Liver (tissue), 3 donors: ENCODE data around the gene ADAM19.

Experiments used
- CTCF ChIP-seq: fragments of 150-350 bp; IDR thresholded peaks from 2 replicates; pipeline ENCODE4 v1.5.1; 2017; ENCODE audit warnings: improper control_type of control experiment, low read depth, low read length; ENCODE audit not compliant: missing input control
- EGR1 ChIP-seq, 2 donors: IDR thresholded peaks; 2 replicates each; pipeline ENCODE4 v1.6.1; 2016 to 2018; ENCODE audit warnings: antibody characterized with exemption in 2 of 2, low read depth in 2 of 2
- FOXA1 ChIP-seq: IDR thresholded peaks from 2 replicates; pipeline ENCODE4 v1.6.1; 2016; ENCODE audit warnings: antibody characterized with exemption
- FOXA2 ChIP-seq: IDR thresholded peaks from 2 replicates; pipeline ENCODE4 v1.6.1; 2016; ENCODE audit warnings: antibody characterized with exemption
- JUND ChIP-seq, 2 donors: IDR thresholded peaks; 2 replicates each; pipeline ENCODE4 v1.6.1; 2016; ENCODE audit warnings: antibody characterized with exemption in 2 of 2
- MAX ChIP-seq: IDR thresholded peaks from 2 replicates; pipeline ENCODE4 v1.6.1; 2016; ENCODE audit warnings: antibody characterized with exemption
- RAD21 ChIP-seq, 2 donors: IDR thresholded peaks; 2 replicates each; pipeline ENCODE4 v1.6.1; 2016; ENCODE audit warnings: antibody characterized with exemption in 2 of 2, mild to moderate bottlenecking in 2 of 2
- REST ChIP-seq: IDR thresholded peaks from 2 replicates; pipeline ENCODE4 v1.6.1; 2016; ENCODE audit warnings: antibody characterized with exemption, mild to moderate bottlenecking
- RXRA ChIP-seq, 2 donors: IDR thresholded peaks; 2 replicates each; pipeline ENCODE4 v1.6.1; 2017 to 2018; ENCODE audit warnings: antibody characterized with exemption in 2 of 2, mild to moderate bottlenecking in 1 of 2
- SP1 ChIP-seq: IDR thresholded peaks from 2 replicates; pipeline ENCODE4 v1.6.1; 2018; ENCODE audit warnings: antibody characterized with exemption, mild to moderate bottlenecking
- TAF1 ChIP-seq: conservative IDR thresholded peaks from 2 replicates; pipeline ENCODE4 v1.6.1; 2016; ENCODE audit warnings: antibody characterized with exemption, mild to moderate bottlenecking
- YY1 ChIP-seq: IDR thresholded peaks from 2 replicates; pipeline ENCODE4 v1.6.1; 2016; ENCODE audit warnings: antibody characterized with exemption, mild to moderate bottlenecking
- TF ChIP-seq, protein P1 (sequence below): IDR thresholded peaks from 2 replicates; pipeline ENCODE4 v1.6.1; 2016; ENCODE audit warnings: antibody characterized with exemption
- donor health status: healthy.
- donor health status: healthy.

- TF ChIP-seq RAD21 (IDR thresholded peaks at IDR 0.05): peak in 1 of 2 donors; percentile 39
- no peak for TF ChIP-seq CTCF
- TF ChIP-seq JUND (IDR thresholded peaks at IDR 0.05): no peak
- peak; percentile 25 for TF ChIP-seq SP1
- TF ChIP-seq RXRA (IDR thresholded peaks at IDR 0.05): peak; percentile 75 to 92
- TF ChIP-seq FOXA1: no peak
- no peak for TF ChIP-seq EGR1 (IDR thresholded peaks at IDR 0.05; ENCODE audit: low read depth in 2 of 2)
- TF ChIP-seq MAX: no peak
- TF ChIP-seq REST: no peak
- TF ChIP-seq YY1: no peak
- no peak for TF ChIP-seq TAF1
- TF ChIP-seq, protein P1, sequence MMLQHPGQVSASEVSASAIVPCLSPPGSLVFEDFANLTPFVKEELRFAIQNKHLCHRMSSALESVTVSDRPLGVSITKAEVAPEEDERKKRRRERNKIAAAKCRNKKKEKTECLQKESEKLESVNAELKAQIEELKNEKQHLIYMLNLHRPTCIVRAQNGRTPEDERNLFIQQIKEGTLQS: no peak
- TF ChIP-seq FOXA2: no peak
Measured at GRCh38 chr5:157540124-157540523, 35.5 kb downstream of the ADAM19 start.
